Karpas-422 (cell line): ENCODE measurements around the gene NLRP5. TPM values are rescaled to one million over a fixed set of nuclear protein-coding genes. Genes with fewer than 3 reads are reported as not detected.
"Not testable (repeated sequence)": the region's sequence is repeated elsewhere in the genome, so short reads cannot be mapped to it uniquely, and the experiment has no call there.

Source experiments
- DNase-seq: peaks from one replicate; pipeline ENCODE4 v3.0.0-alpha.2; 2015
- H2AFZ ChIP-seq: fragments of 200-600 bp; sonication (generic); 2 replicates; pipeline ENCODE4 v1.6.1; 2014; ENCODE audit warnings: antibody characterized with exemption, low read length, mixed read lengths
- H3K27ac ChIP-seq: fragments of 200-600 bp; sonication (generic); 2 replicates; pipeline ENCODE4 v1.5.1; 2014; ENCODE audit warnings: mild to moderate bottlenecking, low read length, moderate library complexity
- H3K27me3 ChIP-seq: fragments of 200-600 bp; sonication (generic); 2 replicates; pipeline ENCODE4 v1.6.1; 2014; ENCODE audit warnings: low read length, mixed read lengths
- H3K36me3 ChIP-seq: fragments of 200-600 bp; sonication (generic); 2 replicates; pipeline ENCODE4 v1.6.1; 2014; ENCODE audit warnings: low read length, mixed read lengths; ENCODE audit not compliant: insufficient read depth
- H3K4me1 ChIP-seq: fragments of 200-600 bp; sonication (generic); 2 replicates; pipeline ENCODE4 v1.6.1; 2014; ENCODE audit warnings: mild to moderate bottlenecking, low read length, mixed read lengths
- H3K4me2 ChIP-seq: fragments of 200-600 bp; sonication (generic); 2 replicates; pipeline ENCODE4 v1.6.1; 2014; ENCODE audit warnings: low read length, low read depth, mild to moderate bottlenecking; ENCODE audit not compliant: poor library complexity, severe bottlenecking
- H3K4me3 ChIP-seq: fragments of 200-600 bp; sonication (generic); 2 replicates; pipeline ENCODE4 v1.5.1; 2014; ENCODE audit warnings: mild to moderate bottlenecking, antibody characterized with exemption, low read length, mixed read lengths
- H3K79me2 ChIP-seq: fragments of 200-600 bp; sonication (generic); 2 replicates; pipeline ENCODE4 v1.6.1; 2014; ENCODE audit warnings: mild to moderate bottlenecking, low read length, mixed read lengths
- H3K9ac ChIP-seq: fragments of 200-600 bp; sonication (generic); 2 replicates; pipeline ENCODE4 v1.6.0; 2014; ENCODE audit warnings: low read length
- H3K9me2 ChIP-seq: fragments of 200-600 bp; sonication (generic), shearing (Covaris generic); replicated peaks from 2 replicates; pipeline ENCODE4 v1.6.0; 2014; ENCODE audit warnings: mild to moderate bottlenecking, low read length, moderate library complexity; ENCODE audit not compliant: insufficient read depth
- H3K9me3 ChIP-seq: fragments of 300-700, 200-600 bp; sonication (generic); 2 replicates; pipeline ENCODE4 v1.6.1; 2014; ENCODE audit warnings: low read length, mixed read lengths
- H4K20me1 ChIP-seq: fragments of 200-600 bp; sonication (generic); 2 replicates; pipeline ENCODE4 v1.6.1; 2014; ENCODE audit warnings: mild to moderate bottlenecking, antibody characterized with exemption, low read length, low read depth; ENCODE audit not compliant: insufficient read depth
- total RNA-seq: library from RNA; depleted of rRNA; stranded (reverse); fragments of >200 nt; shearing (Covaris generic); gene quantifications from 2 replicates; pipeline ENCODE4 v1.2.3, GENCODE V29; 2014; ENCODE audit warnings: low replicate concordance

NLRP5 gene
- total RNA-seq, 1 experiment from 2014 or later = not detected

GRCh38 chr19:56020355-56020975 is 33.9 kb downstream of the NLRP5 start:
- H3K79me2 ChIP-seq, H3K36me3 ChIP-seq, H3K9ac ChIP-seq, H3K27me3 ChIP-seq, H4K20me1 ChIP-seq, H3K4me2 ChIP-seq, H3K9me3 ChIP-seq, H3K9me2 ChIP-seq, H3K27ac ChIP-seq, H3K4me1 ChIP-seq, H3K4me3 ChIP-seq, DNase-seq, H2AFZ ChIP-seq: not testable (repeated sequence)

DNA sequence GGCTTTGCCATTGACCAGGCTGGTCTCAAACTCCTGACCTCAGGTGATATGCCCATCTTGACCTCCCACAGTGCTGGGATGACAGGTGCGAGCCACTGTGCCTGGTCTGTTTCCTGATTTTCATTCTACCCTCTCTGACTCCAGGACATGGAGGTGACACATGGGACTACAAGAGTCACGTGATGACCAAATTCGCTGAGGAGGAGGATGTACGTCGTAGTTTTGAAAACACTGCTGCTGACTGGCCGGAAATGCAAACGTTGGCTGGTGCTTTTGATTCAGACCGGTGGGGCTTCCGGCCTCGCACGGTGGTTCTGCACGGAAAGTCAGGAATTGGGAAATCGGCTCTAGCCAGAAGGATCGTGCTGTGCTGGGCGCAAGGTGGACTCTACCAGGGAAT is 40.2 kb downstream of the NLRP5 start:
- no peak for DNase-seq
- no peaks in the 10 kb centered on the region for H3K79me2 ChIP-seq
- no peak overlapping the region for H3K4me2 ChIP-seq
- H3K9ac ChIP-seq = no peak overlapping the region
- H2AFZ ChIP-seq = no peak overlapping the region
- no peaks in the 10 kb centered on the region for H3K9me2 ChIP-seq
- H3K4me1 ChIP-seq = no peaks in the 10 kb centered on the region
- H3K36me3 ChIP-seq = no peaks in the 10 kb centered on the region
- H3K9me3 ChIP-seq = no peaks in the 10 kb centered on the region
- H3K27me3 ChIP-seq = no peaks in the 10 kb centered on the region
- no peak overlapping the region for H3K4me3 ChIP-seq
- H3K27ac ChIP-seq = no peak overlapping the region
- H4K20me1 ChIP-seq = no peaks in the 10 kb centered on the region

DNA sequence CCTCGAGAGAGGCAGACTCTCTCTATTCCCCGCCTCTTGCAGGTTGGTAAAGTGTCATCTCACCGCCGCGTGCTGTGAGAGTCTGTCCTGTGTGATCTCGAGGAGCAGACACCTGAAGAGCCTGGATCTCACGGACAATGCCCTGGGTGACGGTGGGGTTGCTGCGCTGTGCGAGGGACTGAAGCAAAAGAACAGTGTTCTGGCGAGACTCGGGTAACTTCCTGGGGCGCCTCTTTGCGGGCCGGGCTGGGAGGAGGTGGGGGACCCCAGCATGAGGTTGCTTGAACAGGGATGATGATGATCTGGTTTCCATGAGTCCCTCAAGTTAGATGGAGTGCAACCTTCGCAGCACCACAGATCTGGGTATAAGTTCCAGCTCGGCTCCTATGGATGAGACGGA is 67.0 kb downstream of the NLRP5 start:
- Histone ChIP-seq H3K27me3 (no peaks in the 10 kb centered on the region), H3K4me2 (no peak overlapping the region), H4K20me1 (no peaks in the 10 kb centered on the region), H3K36me3 (no peaks in the 10 kb centered on the region), H3K4me3 (no peak overlapping the region), H2AFZ (no peak overlapping the region), H3K9ac (no peak overlapping the region), H3K9me3 (no peaks in the 10 kb centered on the region), H3K4me1 (no peaks in the 10 kb centered on the region), H3K9me2 (no peaks in the 10 kb centered on the region), H3K27ac (no peak overlapping the region), H3K79me2 (no peaks in the 10 kb centered on the region)
- DNase-seq = no peak

- DNase-seq = peak; percentile 83
- Histone ChIP-seq H3K9ac (0 out of 2 replicates have a peak overlapping the region, but pooled peaks have one; percentile 2), H3K4me2 (peak overlapping the region; percentile 46), H3K9me3 (no peaks in the 10 kb centered on the region), H3K36me3 (no peaks in the 10 kb centered on the region), H4K20me1 (peaks cover 5% of the 10 kb centered on the region; the same call in 1 of the 2 replicates), H3K27me3 (no peaks in the 10 kb centered on the region), H3K27ac (no peak overlapping the region), H3K9me2 (no peaks in the 10 kb centered on the region), H3K4me1 (peaks cover 4% of the 10 kb centered on the region), H2AFZ (no peak overlapping the region; the same call in 1 of the 2 replicates), H3K79me2 (no peaks in the 10 kb centered on the region), H3K4me3 (peak overlapping the region; percentile 23; the same call in 1 of the 2 replicates)
Observed at GRCh38 chr19:56066152-56067023, 79.8 kb downstream of the NLRP5 start.

- no peaks in the 10 kb centered on the region for H3K79me2 ChIP-seq
- no peak overlapping the region for H2AFZ ChIP-seq
Observed at GRCh38 chr19:56069642-56070041, 83.1 kb downstream of the NLRP5 start.

DNA sequence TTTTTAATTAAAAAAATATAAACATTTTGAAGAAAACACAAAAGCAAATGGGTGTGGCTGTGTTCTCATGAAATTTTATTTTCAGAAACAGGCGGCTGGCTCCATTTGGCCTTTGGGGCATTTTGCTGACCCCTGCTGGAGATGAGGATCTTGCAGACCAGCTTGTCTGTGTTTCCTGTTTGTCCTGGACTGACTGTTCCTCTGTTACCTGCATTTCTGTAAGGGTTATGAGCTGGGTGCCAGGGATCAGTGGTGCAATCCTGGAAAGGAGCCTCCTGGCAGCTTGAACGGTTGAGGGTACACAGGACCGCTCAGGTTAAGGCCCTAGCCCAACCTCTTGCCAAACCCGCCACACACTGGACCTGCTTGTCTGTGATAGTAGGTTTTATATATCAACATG is 84.6 kb downstream of the NLRP5 start:
- H4K20me1 ChIP-seq = no peaks in the 10 kb centered on the region
- no peaks in the 10 kb centered on the region for H3K27me3 ChIP-seq
- H3K4me1 ChIP-seq = peaks cover 4% of the 10 kb centered on the region
- no peak overlapping the region for H3K4me3 ChIP-seq
- no peaks in the 10 kb centered on the region for H3K9me2 ChIP-seq
- no peaks in the 10 kb centered on the region for H3K79me2 ChIP-seq
- H3K36me3 ChIP-seq = no peaks in the 10 kb centered on the region
- H3K27ac ChIP-seq = no peak overlapping the region
- H2AFZ ChIP-seq = no peak overlapping the region
- H3K9ac ChIP-seq = no peak overlapping the region
- H3K4me2 ChIP-seq = no peak overlapping the region
- peak; percentile 84 for DNase-seq
- H3K9me3 ChIP-seq = no peaks in the 10 kb centered on the region

More at GRCh38 chr19:56069642-56070041, 83.1 kb downstream of the NLRP5 start:
- Histone ChIP-seq H4K20me1 (peaks cover 5% of the 10 kb centered on the region; the same call in 1 of the 2 replicates), H3K4me3 (no peak overlapping the region), H3K9me3 (no peaks in the 10 kb centered on the region), H3K9me2 (no peaks in the 10 kb centered on the region), H3K27me3 (no peaks in the 10 kb centered on the region), H3K4me1 (peaks cover 4% of the 10 kb centered on the region), H3K9ac (no peak overlapping the region), H3K27ac (no peak overlapping the region), H3K4me2 (no peak overlapping the region), H3K36me3 (no peaks in the 10 kb centered on the region)
- no peak for DNase-seq

DNA sequence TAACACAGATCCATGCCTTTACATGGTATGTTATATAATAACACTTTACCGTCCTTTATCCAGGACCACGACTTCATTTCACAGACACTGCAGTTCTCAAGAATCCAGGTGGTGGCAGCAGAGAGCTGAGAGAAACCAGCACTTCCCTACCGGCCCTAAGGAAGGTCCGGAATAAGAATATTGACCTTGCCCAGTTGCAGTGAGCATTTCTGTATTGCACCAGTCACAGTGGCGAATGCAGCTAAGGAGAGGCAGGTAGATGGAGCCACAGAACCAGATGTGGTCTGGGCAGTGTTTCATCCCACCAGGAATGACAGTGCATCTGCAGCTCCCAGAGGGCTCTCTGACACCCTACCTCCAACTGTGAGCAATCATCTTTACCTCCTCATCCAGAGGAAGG is 89.9 kb downstream of the NLRP5 start:
- Histone ChIP-seq H3K4me2 (no peak overlapping the region), H3K27me3 (no peaks in the 10 kb centered on the region), H3K9ac (no peak overlapping the region)

DNA sequence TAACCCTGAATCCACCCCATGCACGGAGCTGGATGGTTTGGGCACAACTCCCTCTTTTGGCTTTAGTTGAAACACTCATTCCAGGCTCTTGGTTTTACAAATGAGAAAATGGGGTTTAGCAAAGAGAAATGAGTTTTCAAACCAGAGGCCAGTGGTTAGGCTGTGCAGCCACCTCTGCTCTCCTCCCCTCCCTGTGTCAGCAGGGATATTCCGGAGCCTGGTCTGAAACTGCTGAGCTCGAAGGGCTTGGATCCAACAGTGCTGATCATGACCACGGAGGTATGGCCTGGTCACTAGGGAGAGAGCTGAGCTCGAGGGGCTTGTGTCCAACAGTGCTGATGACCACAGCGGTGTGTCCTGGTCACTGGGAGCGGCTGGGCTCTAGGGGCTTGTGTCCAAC is 93.0 kb downstream of the NLRP5 start:
- Histone ChIP-seq H3K79me2 (no peaks in the 10 kb centered on the region), H4K20me1 (peaks cover 23% of the 10 kb centered on the region), H2AFZ (no peak overlapping the region), H3K27me3 (no peaks in the 10 kb centered on the region), H3K4me1 (peaks cover 15% of the 10 kb centered on the region), H3K9me3 (no peaks in the 10 kb centered on the region), H3K4me3 (no peak overlapping the region), H3K9ac (no peak overlapping the region), H3K4me2 (no peak overlapping the region), H3K27ac (no peak overlapping the region), H3K36me3 (no peaks in the 10 kb centered on the region), H3K9me2 (no peaks in the 10 kb centered on the region)
- DNase-seq = no peak

More for the DNA sequence above, 89.9 kb downstream of the NLRP5 start:
- H3K27ac ChIP-seq = no peak overlapping the region
- H3K4me3 ChIP-seq = no peak overlapping the region
- H2AFZ ChIP-seq = no peak overlapping the region
- peak; percentile 91 for DNase-seq
- H3K79me2 ChIP-seq = no peaks in the 10 kb centered on the region
- H3K9me3 ChIP-seq = no peaks in the 10 kb centered on the region
- H3K9me2 ChIP-seq = no peaks in the 10 kb centered on the region
- peaks cover 6% of the 10 kb centered on the region; the same call in 1 of the 2 replicates for H4K20me1 ChIP-seq
- H3K4me1 ChIP-seq = peaks cover 9% of the 10 kb centered on the region
- no peaks in the 10 kb centered on the region for H3K36me3 ChIP-seq
